ENCODE results near the gene EYA2. TPM values are rescaled to one million over a fixed set of nuclear protein-coding genes. Genes with fewer than 3 reads are reported as not detected.
A peak's percentile ranks its signal among the peaks of the same experiment; 100 is the strongest.

The EYA2 gene
- total RNA-seq, 2 donors from 2014 or later = 3.0 to 5.1 TPM

GRCh38 chr20:47139934-47140535, 245.4 kb downstream of the EYA2 start:
- peak in 1 of 2 donors; percentile 37 for ATAC-seq
- intact Hi-C loops (cut with DNase I) = no loop called here
- no peak for DNase-seq

DNA sequence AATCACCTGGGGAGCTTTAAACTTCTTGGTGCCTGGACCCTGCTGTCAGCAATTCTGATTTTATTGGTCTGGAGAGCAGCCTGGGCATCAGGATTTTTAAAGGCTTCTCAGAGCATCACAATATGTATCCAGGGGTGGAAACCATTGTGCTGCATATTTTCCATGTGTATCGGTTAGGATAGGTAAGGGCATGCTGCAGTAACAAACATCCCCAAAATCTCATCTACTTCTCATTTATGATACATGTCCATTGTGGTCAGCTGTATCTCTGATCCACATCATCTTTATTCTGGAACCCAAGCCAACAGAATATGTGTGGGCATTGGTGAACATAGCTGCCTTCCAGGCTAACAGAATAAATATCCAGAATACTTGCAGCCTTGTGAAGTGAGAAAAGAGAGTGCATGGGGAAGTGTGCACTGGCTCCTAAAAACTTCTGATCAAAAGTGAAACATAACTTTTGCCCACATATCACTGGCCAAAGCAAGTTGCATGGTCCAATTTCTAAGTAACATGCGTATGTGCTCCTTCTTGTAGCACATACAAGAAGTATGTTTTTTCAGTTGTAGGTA, 246.8 kb downstream of the EYA2 start:
- intact Hi-C loops (cut with DNase I) = no loop called here
- DNase-seq (no peak), ATAC-seq (no peak)

DNA sequence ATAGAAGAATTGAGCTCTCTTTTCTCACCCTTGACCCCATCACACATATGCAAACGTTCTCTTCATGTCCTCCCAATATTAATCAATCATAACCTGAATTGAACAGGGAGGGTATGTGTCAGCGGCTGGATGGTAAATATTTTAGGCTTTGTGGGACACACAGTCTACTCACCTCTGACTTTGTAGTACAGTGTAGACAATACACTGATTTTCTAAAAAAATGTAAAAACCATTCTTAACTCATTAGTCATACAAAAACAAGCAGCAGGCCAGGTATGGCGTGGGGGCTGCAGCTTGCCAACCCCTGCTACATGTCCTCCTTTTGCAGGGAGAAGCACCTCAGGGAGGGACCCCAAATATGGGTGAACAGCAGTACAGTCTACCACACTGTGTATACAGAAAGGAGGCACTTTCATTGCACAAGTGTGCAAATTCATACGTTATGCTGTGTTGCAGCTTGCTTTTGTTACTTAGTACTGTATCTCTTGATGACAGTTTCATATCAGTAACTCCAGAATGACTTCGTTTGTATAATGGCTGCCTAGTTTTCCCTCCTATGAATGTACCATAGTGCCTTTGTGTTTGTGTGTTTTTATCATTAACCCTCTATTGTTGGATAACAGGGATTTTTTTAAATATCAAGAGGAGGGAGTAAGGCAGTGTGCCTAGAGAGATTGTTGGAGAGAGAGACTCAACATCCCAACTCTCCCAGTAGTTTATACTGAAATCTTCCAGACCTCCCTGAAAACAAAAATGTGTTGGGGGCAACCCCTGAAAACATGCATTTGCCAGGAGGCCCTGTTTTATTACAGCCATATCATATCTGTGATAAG, 247.5 kb downstream of the EYA2 start:
- intact Hi-C loops (cut with DNase I) = no loop called here
- no peak for DNase-seq
- peak; percentile 59 to 71 for ATAC-seq

DNA sequence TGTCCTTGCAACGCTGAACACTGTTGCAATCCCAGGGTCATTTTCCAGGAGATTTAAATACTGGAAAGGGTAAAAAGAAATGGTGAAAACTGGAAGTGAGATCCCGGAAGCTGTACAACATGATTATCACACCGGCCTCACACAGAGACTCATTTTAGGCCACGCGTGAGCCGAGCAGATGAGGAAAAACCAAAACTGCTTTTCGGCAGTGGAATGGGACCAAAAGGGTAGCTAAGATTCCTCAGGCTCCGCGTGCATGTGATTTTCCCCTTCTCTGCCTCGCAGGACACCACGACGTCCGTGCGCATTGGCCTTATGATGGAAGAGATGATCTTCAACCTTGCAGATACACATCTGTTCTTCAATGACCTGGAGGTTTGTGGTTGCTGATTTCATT, 248.1 kb downstream of the EYA2 start:
- ATAC-seq = peak; percentile 13 to 47
- intact Hi-C loops (cut with DNase I) = no loop called here
- no peak for DNase-seq

GRCh38 chr20:47143657-47144056, 249.0 kb downstream of the EYA2 start:
- DNase-seq (no peak), ATAC-seq (no peak)
- intact Hi-C loops (cut with DNase I) = no loop called here

- DNase-seq = no peak
- intact Hi-C loops (cut with DNase I) = no loop called here
These were observed 249.8 kb downstream of the EYA2 start for GRCh38 chr20:47144463-47144862.

GRCh38 chr20:47146686-47147085, 252.0 kb downstream of the EYA2 start:
- intact Hi-C loops (cut with DNase I) = no loop called here
- ATAC-seq (no peak), DNase-seq (no peak)

More at GRCh38 chr20:47144463-47144862, 249.8 kb downstream of the EYA2 start:
- ATAC-seq = no peak

DNA sequence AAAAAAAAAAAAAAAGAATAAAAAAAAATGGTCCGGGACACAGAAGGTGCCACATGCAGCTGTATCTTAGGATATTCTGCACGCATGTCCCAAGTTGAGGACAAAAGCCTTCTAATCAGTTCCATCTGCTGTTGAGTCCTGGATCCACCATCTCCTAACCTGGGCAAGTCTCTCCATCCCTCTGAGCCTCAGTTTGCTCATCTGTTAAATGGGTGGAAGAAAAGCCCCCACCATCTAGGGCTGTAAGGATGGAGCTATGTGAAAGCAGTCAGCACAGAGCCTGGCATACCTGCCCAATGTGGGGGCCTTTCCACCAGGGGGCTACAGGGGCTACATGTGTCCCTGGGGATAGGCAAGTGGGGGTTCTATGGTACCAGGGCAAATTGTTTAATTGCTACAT, 253.4 kb downstream of the EYA2 start:
- intact Hi-C loops (cut with DNase I) = no loop called here
- DNase-seq = no peak
- no peak for ATAC-seq

- intact Hi-C loops (cut with DNase I) = loop anchor here (2.0 to 5.0 kb wide), 2 partner anchors 391 to 393 kb away; no protein-coding TSS in a partner anchor
- ATAC-seq = no peak
- no peak for DNase-seq
These were observed 255.3 kb downstream of the EYA2 start for GRCh38 chr20:47149939-47150338.

GRCh38 chr20:47150403-47151152, 255.9 kb downstream of the EYA2 start:
- intact Hi-C loops (cut with DNase I) = loop anchor here (2.0 to 5.0 kb wide), 2 partner anchors 392 to 393 kb away; no protein-coding TSS in a partner anchor
- ATAC-seq = peak; percentile 90 to 93
- DNase-seq = peak; percentile 63

DNA sequence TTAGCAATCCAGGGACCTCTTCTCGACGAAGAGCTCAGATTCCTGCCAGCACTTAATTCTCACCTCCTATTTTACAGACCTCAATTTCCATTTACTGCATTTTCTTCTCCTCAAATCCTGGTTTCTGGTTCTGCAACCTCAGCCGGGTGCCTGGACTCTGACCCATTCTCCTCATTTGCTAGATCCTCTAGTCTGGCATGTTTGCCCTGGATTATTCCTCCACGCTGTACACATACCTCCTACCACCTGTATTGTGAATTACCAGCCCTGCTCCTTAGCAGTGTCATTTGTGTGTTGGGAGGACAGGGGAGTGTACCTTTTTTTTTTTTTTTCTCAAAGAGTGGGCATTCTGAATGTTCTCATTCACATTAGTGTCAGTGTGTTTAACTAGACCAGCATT, 257.4 kb downstream of the EYA2 start:
- DNase-seq (no peak), ATAC-seq (no peak)
- intact Hi-C loops (cut with DNase I) = loop anchor here in 1 of 2 donors (5.0 kb wide), 1 partner anchor 395 kb away; no protein-coding TSS in a partner anchor

DNA sequence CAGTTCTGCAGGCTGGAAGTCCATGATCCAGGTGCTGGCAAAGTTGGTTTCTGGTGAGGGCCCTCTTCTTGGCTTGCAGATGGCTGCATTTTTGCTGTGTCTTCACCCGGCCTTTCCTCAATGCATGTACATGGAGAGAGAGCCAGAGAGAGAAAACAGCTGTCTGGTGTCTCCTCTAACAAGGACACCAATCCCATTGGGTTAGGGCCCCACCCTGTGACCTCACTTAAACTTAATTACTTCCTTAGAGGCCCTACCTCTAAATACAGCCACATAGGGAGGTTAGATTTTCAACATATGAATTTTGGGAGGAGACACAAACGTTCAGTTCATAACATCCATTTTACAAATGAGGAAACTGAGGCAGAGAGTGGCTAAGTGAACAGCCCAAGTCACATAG, 259.4 kb downstream of the EYA2 start:
- ATAC-seq (no peak), DNase-seq (no peak)
- intact Hi-C loops (cut with DNase I) = loop anchor here in 1 of 2 donors (5.0 kb wide), 1 partner anchor 397 kb away; no protein-coding TSS in a partner anchor

GRCh38 chr20:47156301-47157137, 261.9 kb downstream of the EYA2 start:
- ATAC-seq (no peak), DNase-seq (no peak)
- intact Hi-C loops (cut with DNase I) = no loop called here

DNA sequence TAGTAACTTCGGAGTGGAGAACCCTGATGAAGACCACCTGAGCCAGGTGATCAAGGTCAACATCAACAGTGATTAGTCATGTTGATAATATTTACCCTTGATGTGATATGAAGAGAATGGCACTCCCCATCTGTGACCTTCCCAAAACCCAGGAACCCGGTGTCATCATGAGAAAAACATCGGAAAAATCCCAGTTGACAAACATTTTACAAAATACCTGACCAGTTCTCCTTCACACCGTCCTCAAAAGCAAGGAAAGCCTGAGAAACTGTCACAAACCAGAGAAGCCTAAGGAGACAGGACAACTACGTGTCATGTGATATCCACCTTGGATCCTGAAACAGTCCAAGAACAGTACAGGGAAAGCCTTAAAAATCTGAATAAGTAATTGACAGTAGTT, 264.5 kb downstream of the EYA2 start:
- intact Hi-C loops (cut with DNase I) = no loop called here
- no peak for DNase-seq
- ATAC-seq = no peak

DNA sequence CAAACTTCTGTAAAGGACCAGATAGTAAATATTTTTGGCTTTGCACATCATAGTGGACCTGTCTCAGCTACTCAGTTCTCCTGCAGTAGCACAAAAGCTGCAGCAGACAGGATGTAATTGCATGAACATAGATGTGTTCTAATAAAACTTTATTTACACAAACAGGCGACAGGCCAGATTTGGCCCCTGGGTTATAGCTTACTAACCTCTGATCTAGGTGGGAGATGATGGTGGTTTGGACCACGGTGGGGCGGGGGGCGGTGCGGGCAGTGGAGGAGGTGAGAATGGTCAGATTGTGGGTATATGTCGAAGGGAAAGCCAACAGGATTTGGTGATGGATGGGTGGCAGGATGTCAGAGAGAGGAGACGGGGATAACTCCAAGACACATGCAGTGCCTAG, 265.6 kb downstream of the EYA2 start:
- ATAC-seq (no peak), DNase-seq (no peak)
- intact Hi-C loops (cut with DNase I) = no loop called here

- ATAC-seq = no peak
- intact Hi-C loops (cut with DNase I) = no loop called here
- no peak for DNase-seq
These were observed 266.3 kb downstream of the EYA2 start for GRCh38 chr20:47160992-47161391.

GRCh38 chr20:47161411-47161810, 266.8 kb downstream of the EYA2 start:
- DNase-seq (no peak), ATAC-seq (no peak)
- intact Hi-C loops (cut with DNase I) = no loop called here

GRCh38 chr20:47164140-47164539, 269.5 kb downstream of the EYA2 start:
- ATAC-seq (no peak), DNase-seq (no peak)
- intact Hi-C loops (cut with DNase I) = no loop called here

Data from left cardiac atrium (tissue), 4 donors.